Mesothelial cell of epicardium (in vitro differentiated cells): ENCODE measurements around the gene UCP3. TPM values are rescaled to one million over a fixed set of nuclear protein-coding genes. Genes with fewer than 3 reads are reported as not detected.

Experiments used
- DNase-seq, 2 experiments: peaks; one replicate each; pipeline ENCODE4 v3.0.0; 2021; ENCODE audit warnings: low spot score in 2 of 2; ENCODE audit not compliant: unreplicated experiment in 2 of 2
- H3K27ac Mint-ChIP-seq: 2 replicates; pipeline ENCODE4 v1.8.0; 2021; ENCODE audit warnings: mixed read lengths
- H3K27me3 Mint-ChIP-seq: 2 replicates; pipeline ENCODE4 v1.8.0; 2021; ENCODE audit warnings: low read depth, mixed read lengths
- H3K36me3 Mint-ChIP-seq: 2 replicates; pipeline ENCODE4 v1.8.0; 2021; ENCODE audit warnings: mixed read lengths
- H3K4me1 Mint-ChIP-seq: 2 replicates; pipeline ENCODE4 v1.8.0; 2021; ENCODE audit warnings: mixed read lengths
- H3K4me3 Mint-ChIP-seq: 2 replicates; pipeline ENCODE4 v1.8.0; 2021; ENCODE audit warnings: mild to moderate bottlenecking, moderate library complexity, mixed read lengths
- H3K9me3 Mint-ChIP-seq: 2 replicates; pipeline ENCODE4 v1.8.0; 2021; ENCODE audit warnings: mixed read lengths
- total RNA-seq: library from RNA; stranded (reverse); gene quantifications from 3 replicates; pipeline ENCODE4 v1.2.1, GENCODE V29; 2021
- TF ChIP-seq, protein P1 (sequence below): fragments of 200-600 bp; sonication (generic); IDR thresholded peaks from one replicate; pipeline ENCODE4 v1.5.0; 2021; ENCODE audit warnings: antibody characterized with exemption; ENCODE audit not compliant: unreplicated experiment

UCP3 gene
- total RNA-seq, 1 donor from 2014 or later: 5.8 TPM

DNA sequence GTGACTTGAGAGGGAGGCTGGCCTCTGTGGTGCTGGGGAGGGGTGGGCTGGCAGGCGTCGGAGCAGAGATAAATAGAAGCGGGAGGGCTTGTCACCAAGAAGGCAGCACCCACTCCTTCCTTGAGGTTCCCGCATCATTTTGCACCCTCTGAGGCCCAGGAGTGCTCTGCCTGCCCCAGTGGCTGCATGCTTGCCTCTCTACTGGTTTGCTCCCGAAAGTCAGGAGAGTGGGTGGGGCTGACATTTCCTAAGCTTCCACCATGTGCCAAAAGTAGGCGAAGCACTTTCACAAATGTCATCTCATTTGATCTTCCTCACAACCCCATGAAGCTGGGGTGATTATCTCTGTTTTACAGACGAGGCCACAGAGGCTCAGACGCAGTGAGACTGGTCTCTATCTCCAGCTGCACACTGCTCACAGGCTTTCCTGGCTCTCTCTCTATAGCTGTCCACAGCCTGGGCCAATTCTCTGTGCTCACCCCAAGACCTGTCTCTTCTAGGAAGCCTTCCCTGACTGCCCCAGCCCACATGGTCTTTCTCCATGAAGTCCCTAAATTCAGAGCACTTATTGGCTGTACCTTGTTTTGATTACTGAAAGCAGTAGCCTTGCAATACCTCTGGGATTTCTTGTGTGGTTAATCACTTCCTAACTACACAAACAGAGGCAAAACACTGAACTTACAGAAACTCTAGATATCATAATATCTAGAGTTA is 2.6 kb upstream of the UCP3 start:
- H3K36me3 Mint-ChIP-seq: peaks cover 16% of the 10 kb centered on the region
- H3K27ac Mint-ChIP-seq: no peak overlapping the region
- no peaks in the 10 kb centered on the region for H3K9me3 Mint-ChIP-seq
- no peak overlapping the region for H3K4me3 Mint-ChIP-seq
- no peaks in the 10 kb centered on the region for H3K27me3 Mint-ChIP-seq
- peaks cover 22% of the 10 kb centered on the region for H3K4me1 Mint-ChIP-seq
- TF ChIP-seq, protein P1, sequence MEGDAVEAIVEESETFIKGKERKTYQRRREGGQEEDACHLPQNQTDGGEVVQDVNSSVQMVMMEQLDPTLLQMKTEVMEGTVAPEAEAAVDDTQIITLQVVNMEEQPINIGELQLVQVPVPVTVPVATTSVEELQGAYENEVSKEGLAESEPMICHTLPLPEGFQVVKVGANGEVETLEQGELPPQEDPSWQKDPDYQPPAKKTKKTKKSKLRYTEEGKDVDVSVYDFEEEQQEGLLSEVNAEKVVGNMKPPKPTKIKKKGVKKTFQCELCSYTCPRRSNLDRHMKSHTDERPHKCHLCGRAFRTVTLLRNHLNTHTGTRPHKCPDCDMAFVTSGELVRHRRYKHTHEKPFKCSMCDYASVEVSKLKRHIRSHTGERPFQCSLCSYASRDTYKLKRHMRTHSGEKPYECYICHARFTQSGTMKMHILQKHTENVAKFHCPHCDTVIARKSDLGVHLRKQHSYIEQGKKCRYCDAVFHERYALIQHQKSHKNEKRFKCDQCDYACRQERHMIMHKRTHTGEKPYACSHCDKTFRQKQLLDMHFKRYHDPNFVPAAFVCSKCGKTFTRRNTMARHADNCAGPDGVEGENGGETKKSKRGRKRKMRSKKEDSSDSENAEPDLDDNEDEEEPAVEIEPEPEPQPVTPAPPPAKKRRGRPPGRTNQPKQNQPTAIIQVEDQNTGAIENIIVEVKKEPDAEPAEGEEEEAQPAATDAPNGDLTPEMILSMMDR: no peak
- no peak for DNase-seq

DNA sequence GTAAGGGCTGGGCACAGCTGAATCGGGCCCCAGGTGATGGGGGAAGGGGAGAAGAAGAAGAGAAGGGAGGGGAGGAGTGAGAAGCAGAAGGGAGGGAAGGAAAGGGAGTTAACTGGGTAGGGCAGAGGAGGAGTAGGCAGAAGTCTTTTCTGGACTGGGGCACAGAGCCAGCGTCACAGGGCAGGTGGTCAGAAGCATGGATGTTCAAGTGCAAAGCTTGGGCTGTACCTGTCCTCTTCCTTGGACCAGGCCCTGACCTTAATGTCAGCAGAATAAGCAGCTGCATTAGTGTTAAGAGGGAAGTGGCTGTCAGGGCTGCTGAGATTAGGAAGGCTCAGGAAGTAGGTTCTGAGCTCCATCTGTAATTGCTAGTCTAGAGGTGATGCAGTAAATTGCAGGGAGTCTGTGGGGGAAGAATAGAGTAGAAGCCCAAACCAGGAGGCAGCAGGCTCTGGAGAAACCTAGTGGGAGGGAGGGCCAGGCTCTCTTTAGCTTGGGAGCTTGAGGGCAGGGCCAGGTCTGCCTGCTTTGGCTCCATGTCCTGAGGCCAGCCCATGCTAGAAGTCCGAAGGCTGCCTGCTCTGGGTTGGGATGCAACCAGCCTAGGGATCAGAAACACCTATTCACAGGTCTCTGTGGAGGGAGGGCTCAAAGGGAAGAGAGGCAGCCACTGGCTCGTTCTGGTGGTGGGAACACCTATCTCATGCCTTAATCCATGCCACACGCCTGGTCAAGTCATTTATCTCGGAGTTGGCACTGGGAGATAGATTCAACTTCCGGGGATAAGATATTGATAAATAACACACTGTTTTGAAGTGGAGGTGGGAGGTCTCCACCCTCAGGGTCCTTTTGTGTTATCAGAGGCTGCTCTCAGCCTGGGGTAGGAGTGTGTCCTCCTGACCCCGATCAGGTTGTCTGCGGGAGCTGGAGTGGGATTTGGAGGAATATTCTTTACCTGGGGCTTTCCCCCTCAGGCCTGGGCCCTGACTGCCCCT is 1.7 kb upstream of the UCP3 start:
- no peaks in the 10 kb centered on the region for H3K27me3 Mint-ChIP-seq
- H3K27ac Mint-ChIP-seq: no peak overlapping the region
- peaks cover 12% of the 10 kb centered on the region for H3K36me3 Mint-ChIP-seq
- TF ChIP-seq, protein P1: no peak
- no peak for DNase-seq
- H3K4me1 Mint-ChIP-seq: peaks cover 22% of the 10 kb centered on the region
- H3K4me3 Mint-ChIP-seq: no peak overlapping the region
- no peaks in the 10 kb centered on the region for H3K9me3 Mint-ChIP-seq

DNA sequence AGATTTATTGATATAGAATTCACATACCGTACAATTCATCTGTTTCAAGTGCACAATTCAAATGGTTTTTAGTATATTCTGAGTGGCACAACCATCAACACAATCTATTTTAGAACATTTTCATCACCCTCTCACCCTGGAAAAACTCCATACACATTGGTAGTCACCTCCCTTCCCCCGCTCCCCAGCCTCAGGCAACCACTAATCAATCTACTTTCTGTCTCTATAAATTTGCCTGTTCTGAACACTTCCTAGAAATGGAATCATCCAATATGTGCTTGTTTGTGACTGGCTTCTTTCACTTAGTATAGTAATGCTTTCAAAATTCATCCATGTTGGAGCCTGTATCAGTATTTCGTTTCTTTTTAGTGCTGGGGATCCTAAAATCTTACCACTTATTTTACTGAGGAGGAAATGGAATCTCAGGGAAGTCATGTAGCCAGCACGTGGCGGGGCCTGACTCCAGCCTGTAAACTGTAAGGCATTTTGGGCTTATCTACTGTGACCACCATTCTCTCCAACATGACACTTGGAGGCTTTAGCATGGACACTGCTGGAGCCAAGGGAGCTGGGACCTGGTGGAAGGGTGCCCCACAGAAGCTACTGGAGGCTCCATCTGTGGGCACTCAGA is 905 bp upstream of the UCP3 start:
- no peaks in the 10 kb centered on the region for H3K27me3 Mint-ChIP-seq
- DNase-seq: no peak
- H3K9me3 Mint-ChIP-seq: no peaks in the 10 kb centered on the region
- peaks cover 22% of the 10 kb centered on the region for H3K4me1 Mint-ChIP-seq
- H3K36me3 Mint-ChIP-seq: peaks cover 9% of the 10 kb centered on the region
- no peak overlapping the region for H3K27ac Mint-ChIP-seq
- TF ChIP-seq, protein P1: no peak
- H3K4me3 Mint-ChIP-seq: no peak overlapping the region

GRCh38 chr11:74009230-74009547 is 304 bp upstream of the UCP3 start:
- TF ChIP-seq, protein P1: no peak
- no peak for DNase-seq
- H3K9me3 Mint-ChIP-seq: no peaks in the 10 kb centered on the region
- H3K36me3 Mint-ChIP-seq: peaks cover 9% of the 10 kb centered on the region
- peaks cover 22% of the 10 kb centered on the region for H3K4me1 Mint-ChIP-seq
- no peak overlapping the region for H3K27ac Mint-ChIP-seq
- H3K4me3 Mint-ChIP-seq: no peak overlapping the region
- H3K27me3 Mint-ChIP-seq: no peaks in the 10 kb centered on the region

DNA sequence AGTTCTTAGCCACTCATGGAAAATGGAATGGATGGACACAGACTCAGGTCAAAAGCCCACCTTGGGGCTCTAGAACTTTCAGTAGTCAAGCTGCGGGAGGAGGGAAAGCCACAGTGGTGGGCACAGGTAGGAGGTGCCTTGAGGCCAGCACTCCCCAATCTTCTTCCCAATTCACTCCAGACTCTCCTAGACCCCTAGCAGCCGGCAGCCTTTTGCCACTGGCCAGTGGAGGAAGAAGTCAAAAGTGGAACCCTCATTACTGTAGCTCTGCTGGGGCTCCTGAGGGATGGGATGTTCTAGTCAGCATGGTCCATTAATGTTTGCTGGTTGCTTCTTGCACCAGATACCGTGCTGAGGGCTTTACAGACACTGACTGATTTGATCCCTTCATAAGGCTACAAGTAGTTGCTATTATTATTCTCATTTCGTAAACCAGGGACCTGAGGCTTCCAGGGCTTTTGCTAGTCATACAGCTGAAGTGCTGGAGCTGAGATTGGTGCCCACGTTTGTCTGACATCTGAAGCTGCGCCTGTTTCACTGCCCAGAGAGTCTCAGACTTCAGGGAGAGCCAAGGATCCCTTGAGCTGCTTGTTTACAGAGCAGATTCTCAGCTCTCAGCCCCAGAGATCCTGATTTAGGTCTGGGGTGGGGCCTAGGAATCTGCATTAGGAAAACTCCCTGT is 1.1 kb downstream of the UCP3 start:
- Mint-ChIP-seq H3K27me3 (no peaks in the 10 kb centered on the region), H3K9me3 (no peaks in the 10 kb centered on the region), H3K27ac (no peak overlapping the region), H3K4me3 (no peak overlapping the region), H3K36me3 (peaks cover 18% of the 10 kb centered on the region), H3K4me1 (peaks cover 22% of the 10 kb centered on the region)
- TF ChIP-seq, protein P1: no peak
- DNase-seq: no peak
